GM12878 (cell line): ENCODE results near the gene ADGRL3. TPM values are rescaled to one million over a fixed set of nuclear protein-coding genes. Genes with fewer than 3 reads are reported as not detected.

ENCODE experiments used
- ATAC-seq: fragments of 200-7000 bp; cut with Tn5 transposase; 3 replicates; pipeline ENCODE4 v1.9.1; 2020; ENCODE audit warnings: mild to moderate bottlenecking, moderate library complexity
- BruUV-seq: library from RNA; stranded (reverse); fragments of 400-500 nt; replicated peaks from 2 replicates; lab custom pipeline; 2021; lab: Mats Ljungman, UMichigan
- CTCF ChIA-PET: fragments of 300-600 bp; sonication (Branson Sonifier 250); formaldehyde crosslinking; extraction: SDS; loops from one replicate; lab custom pipeline; 2021; ENCODE audit warnings: inconsistent platforms; lab: Yijun Ruan, JAX
- POLR2A ChIA-PET: fragments of 350-600 bp; formaldehyde crosslinking; extraction: SDS; loops from one replicate; lab custom pipeline; 2021; ENCODE audit warnings: inconsistent platforms; lab: Charles Lee
- RAD21 ChIA-PET: fragments of 300-600 bp; sonication (Branson Sonifier 250); formaldehyde crosslinking; loops from one replicate; lab custom pipeline; 2023; ENCODE audit warnings: antibody characterized with exemption; ENCODE audit not compliant: unreplicated experiment; lab: Charles Lee
- SMC1A ChIA-PET: fragments of 300-600 bp; sonication (Branson Sonifier 250); formaldehyde crosslinking; loops from one replicate; lab custom pipeline; 2023; ENCODE audit not compliant: unreplicated experiment, uncharacterized antibody; lab: Charles Lee
- DNase-seq: peaks from one replicate; pipeline ENCODE4 v3.0.0-alpha.2; 2011; ENCODE audit warnings: low read depth, low spot score
- FAIRE-seq: peaks from 3 replicates; lab custom pipeline; 2011; peaks lifted over from hg19 to GRCh38; lab: Jason Lieb, UNC
- H2AFZ ChIP-seq: 2 replicates; pipeline ENCODE4 v1.6.0; 2011; ENCODE audit warnings: low read depth, low read length, control low read depth; ENCODE audit not compliant: control insufficient read depth
- H3K27ac ChIP-seq: 2 replicates; pipeline ENCODE4 v1.5.1; 2011; ENCODE audit warnings: control low read depth; ENCODE audit not compliant: control insufficient read depth, insufficient read depth
- H3K27me3 ChIP-seq, 2 experiments: replicated peaks in 1 of 2; 2 replicates each; pipeline versions ENCODE4 v1.6.0 to v1.6.1; 2011; ENCODE audit warnings: low read length in 1 of 2; ENCODE audit not compliant: control insufficient read depth in 2 of 2, insufficient read depth in 2 of 2
- H3K36me3 ChIP-seq, 2 experiments: 2 replicates each; pipeline ENCODE4 v1.5.1; 2011; ENCODE audit warnings: low read length in 1 of 2; ENCODE audit not compliant: control insufficient read depth in 2 of 2, insufficient read depth in 2 of 2
- H3K4me1 ChIP-seq: 2 replicates; pipeline ENCODE4 v1.6.1; 2011; ENCODE audit warnings: mild to moderate bottlenecking, low read length, moderate library complexity, mixed read lengths; ENCODE audit not compliant: control insufficient read depth, insufficient read depth
- H3K4me2 ChIP-seq: 2 replicates; pipeline ENCODE4 v1.6.0; 2011; ENCODE audit warnings: control low read depth; ENCODE audit not compliant: control insufficient read depth, insufficient read depth
- H3K4me3 ChIP-seq: fragments of 200-600 bp; sonication (generic); 2 replicates; pipeline ENCODE4 v1.5.1; 2016
- H3K79me2 ChIP-seq: 2 replicates; pipeline ENCODE4 v1.6.0; 2011; ENCODE audit warnings: low read length; ENCODE audit not compliant: control insufficient read depth, insufficient read depth
- H3K9ac ChIP-seq: 2 replicates; pipeline ENCODE4 v1.8.0; 2011; ENCODE audit warnings: low read length, control low read depth, mixed read lengths; ENCODE audit not compliant: control insufficient read depth, insufficient read depth
- H3K9me3 ChIP-seq: replicated peaks from 3 replicates; pipeline ENCODE4 v1.5.1; 2011; ENCODE audit warnings: mild to moderate bottlenecking, low read length; ENCODE audit not compliant: control insufficient read depth, insufficient read depth
- H4K20me1 ChIP-seq: 2 replicates; pipeline ENCODE4 v1.6.0; 2011; ENCODE audit not compliant: control insufficient read depth, insufficient read depth
- CREM ChIP-seq: IDR thresholded peaks from 2 replicates; pipeline ENCODE4 v1.6.1; 2014; ENCODE audit warnings: antibody characterized with exemption, low read depth
- DPF2 ChIP-seq: fragments of 450-650 bp; IDR thresholded peaks from 2 replicates; pipeline ENCODE4 v1.6.1; 2017; ENCODE audit warnings: mild to moderate bottlenecking
- HCFC1 ChIP-seq: fragments of 150-350 bp; IDR thresholded peaks from 2 replicates; pipeline ENCODE4 v1.6.1; 2014; ENCODE audit warnings: low read length
- IKZF2 ChIP-seq, 2 experiments: fragments of 450-650 bp; IDR thresholded peaks; 2 replicates each; pipeline ENCODE4 v1.6.1; 2017; ENCODE audit warnings: mild to moderate bottlenecking in 2 of 2, moderate library complexity in 2 of 2
- KAT2A ChIP-seq: conservative IDR thresholded peaks from 2 replicates; pipeline ENCODE4 v1.6.1; 2011; ENCODE audit warnings: low read depth, low read length; ENCODE audit not compliant: control insufficient read depth
- KLF5 ChIP-seq: fragments of 450-650 bp; IDR thresholded peaks from 2 replicates; pipeline ENCODE4 v1.6.1; 2014; ENCODE audit warnings: mild to moderate bottlenecking; ENCODE audit not compliant: partially characterized antibody
- NBN ChIP-seq: fragments of 450-650 bp; IDR thresholded peaks from 2 replicates; pipeline ENCODE4 v1.6.1; 2016
- NFYB ChIP-seq: IDR thresholded peaks from 2 replicates; pipeline ENCODE4 v1.6.1; 2011; ENCODE audit warnings: low read depth, mild to moderate bottlenecking, low read length, improper control_type of control experiment, moderate library complexity; ENCODE audit not compliant: insufficient read depth
- NR2C2 ChIP-seq: IDR thresholded peaks from 2 replicates; pipeline ENCODE4 v1.6.1; 2011; ENCODE audit warnings: borderline replicate concordance, low read depth; ENCODE audit not compliant: control insufficient read depth, insufficient read length
- RAD21 ChIP-seq: IDR thresholded peaks from 2 replicates; pipeline ENCODE4 v1.6.1; 2011; ENCODE audit warnings: mild to moderate bottlenecking, low read depth, low read length, moderate library complexity; ENCODE audit not compliant: insufficient read depth
- RELA ChIP-seq: fragments of 450-650 bp; IDR thresholded peaks from 2 replicates; pipeline ENCODE4 v1.8.0; 2014; ENCODE audit warnings: borderline replicate concordance; ENCODE audit not compliant: partially characterized antibody
- SIX5 ChIP-seq: IDR thresholded peaks from 2 replicates; pipeline ENCODE4 v1.6.1; 2011; ENCODE audit warnings: mild to moderate bottlenecking, low read depth, low read length, moderate library complexity; ENCODE audit not compliant: severe bottlenecking
- SMC3 ChIP-seq: IDR thresholded peaks from 2 replicates; pipeline ENCODE4 v1.6.1; 2011; ENCODE audit warnings: low read length, improper control_type of control experiment, borderline replicate concordance
- SREBF2 ChIP-seq: IDR thresholded peaks from 2 replicates; pipeline ENCODE4 v1.6.1; 2012; ENCODE audit warnings: mild to moderate bottlenecking, low read length
- ZBED1 ChIP-seq: IDR thresholded peaks from 2 replicates; pipeline ENCODE4 v1.6.1; 2016; ENCODE audit warnings: borderline replicate concordance
- WGBS: methylation state at CpG from one replicate; pipeline ENCODE4 v1.1.6; 2016; ENCODE audit warnings: low lambda C conversion rate; ENCODE audit not compliant: insufficient replicate concordance, insufficient coverage; ENCODE audit errors: missing lambda C conversion rate; 5-methylcytosine and 5-hydroxymethylcytosine counted together
- in situ Hi-C: fragments of 300-500 bp; cut with MboI; formaldehyde crosslinking; loops from 9 replicates; pipeline ENCODE4 v1.14.3; 2018; ENCODE audit warnings: mixed read lengths
- intact Hi-C: fragments of 100-400 bp; cut with micrococcal nuclease; formaldehyde crosslinking; loops from one replicate; pipeline ENCODE4 v1.14.2; 2022; ENCODE audit not compliant: unreplicated experiment
- polyA plus RNA-seq, 11 experiments: library from polyadenylated mRNA; depleted of rRNA in 4 of 11; unstranded in 6 of 11; stranded (reverse) in 5 of 11; fragments of >200 nt; fragmentation: Nextera tagmentation in 4 of 11; fragmentation: Illumina TruSeq in 1 of 11; extraction: Ambion mirVana in 4 of 11; extraction: Trizol in 1 of 11; gene quantifications; 1 replicate in 1 of 11; 2 replicates in 10 of 11; pipeline versions ENCODE4 v1.2.1 to v1.2.3, GENCODE V29; 2011 to 2016; ENCODE audit warnings: inconsistent platforms in 2 of 11, missing spikeins in 2 of 11, low read depth in 1 of 11
- total RNA-seq, 4 experiments: library from RNA; depleted of rRNA in 3 of 4; stranded (reverse); fragments of >200 nt in 3 of 4; fragmentation: Illumina TruSeq in 1 of 4; extraction: Trizol in 1 of 4; gene quantifications; 2 replicates each; pipeline versions ENCODE4 v1.2.1 to v1.2.3, GENCODE V29; 2013 to 2021
- TF ChIP-seq, protein P1 (sequence below): fragments of 150-350 bp; IDR thresholded peaks from 2 replicates; pipeline ENCODE4 v1.6.1; 2016; ENCODE audit warnings: low read depth, low read length
- TF ChIP-seq, protein P2 (sequence below): fragments of 450-650 bp; IDR thresholded peaks from 2 replicates; pipeline ENCODE4 v1.6.1; 2017; ENCODE audit warnings: mild to moderate bottlenecking, moderate library complexity

ADGRL3 gene
- total and polyA plus RNA-seq, 10 of the 15 experiments (the other 5 are each of a cell fraction or from before 2014, with no cell fraction given): 1.1 TPM; not detected in 9

DNA sequence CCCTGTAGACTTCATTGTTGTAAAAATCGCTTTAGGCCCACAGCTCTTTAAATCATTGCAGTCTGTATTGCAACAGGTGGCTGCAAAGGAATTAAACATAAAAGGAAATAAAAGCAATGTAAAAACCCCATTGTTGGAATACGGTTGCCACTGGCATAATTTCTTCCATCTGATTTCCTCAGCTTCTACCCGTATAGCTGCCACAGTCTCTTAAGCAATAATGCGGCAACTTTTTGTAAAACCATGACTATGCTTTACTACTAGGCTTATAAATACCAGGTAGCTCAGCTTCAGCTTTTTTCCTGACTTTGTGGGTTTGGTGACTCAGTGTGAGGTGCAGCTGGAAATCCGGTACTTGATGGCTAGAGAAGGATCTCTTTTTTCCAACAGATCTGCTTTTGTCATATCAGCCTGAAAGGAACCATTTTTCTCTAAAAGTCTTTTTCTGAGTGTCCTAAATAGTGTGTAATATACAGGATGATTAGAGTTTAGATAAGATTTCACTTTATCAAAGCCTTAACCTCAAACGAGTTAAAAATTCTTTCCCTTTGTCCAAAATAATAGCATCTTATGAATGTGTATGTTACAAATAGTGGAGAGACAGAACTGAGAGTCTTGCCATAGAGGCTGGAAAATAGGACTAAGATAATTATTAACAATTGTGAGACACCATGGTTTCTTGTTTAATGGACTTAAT is 268.0 kb downstream of the ADGRL3 start:
- SMC1A ChIA-PET: no interaction called here
- H2AFZ ChIP-seq: no peak overlapping the region
- ATAC-seq: no peak
- TF ChIP-seq NR2C2 (no peak), ZBED1 (no peak), IKZF2 (IDR thresholded peaks at IDR 0.05) (no peak), NFYB (no peak), SMC3 (no peak), RELA (no peak), DPF2 (no peak), SIX5 (no peak), SREBF2 (no peak), NBN (no peak), KLF5 (no peak), CREM (no peak), KAT2A (no peak), RAD21 (no peak), HCFC1 (no peak)
- TF ChIP-seq, protein P1, sequence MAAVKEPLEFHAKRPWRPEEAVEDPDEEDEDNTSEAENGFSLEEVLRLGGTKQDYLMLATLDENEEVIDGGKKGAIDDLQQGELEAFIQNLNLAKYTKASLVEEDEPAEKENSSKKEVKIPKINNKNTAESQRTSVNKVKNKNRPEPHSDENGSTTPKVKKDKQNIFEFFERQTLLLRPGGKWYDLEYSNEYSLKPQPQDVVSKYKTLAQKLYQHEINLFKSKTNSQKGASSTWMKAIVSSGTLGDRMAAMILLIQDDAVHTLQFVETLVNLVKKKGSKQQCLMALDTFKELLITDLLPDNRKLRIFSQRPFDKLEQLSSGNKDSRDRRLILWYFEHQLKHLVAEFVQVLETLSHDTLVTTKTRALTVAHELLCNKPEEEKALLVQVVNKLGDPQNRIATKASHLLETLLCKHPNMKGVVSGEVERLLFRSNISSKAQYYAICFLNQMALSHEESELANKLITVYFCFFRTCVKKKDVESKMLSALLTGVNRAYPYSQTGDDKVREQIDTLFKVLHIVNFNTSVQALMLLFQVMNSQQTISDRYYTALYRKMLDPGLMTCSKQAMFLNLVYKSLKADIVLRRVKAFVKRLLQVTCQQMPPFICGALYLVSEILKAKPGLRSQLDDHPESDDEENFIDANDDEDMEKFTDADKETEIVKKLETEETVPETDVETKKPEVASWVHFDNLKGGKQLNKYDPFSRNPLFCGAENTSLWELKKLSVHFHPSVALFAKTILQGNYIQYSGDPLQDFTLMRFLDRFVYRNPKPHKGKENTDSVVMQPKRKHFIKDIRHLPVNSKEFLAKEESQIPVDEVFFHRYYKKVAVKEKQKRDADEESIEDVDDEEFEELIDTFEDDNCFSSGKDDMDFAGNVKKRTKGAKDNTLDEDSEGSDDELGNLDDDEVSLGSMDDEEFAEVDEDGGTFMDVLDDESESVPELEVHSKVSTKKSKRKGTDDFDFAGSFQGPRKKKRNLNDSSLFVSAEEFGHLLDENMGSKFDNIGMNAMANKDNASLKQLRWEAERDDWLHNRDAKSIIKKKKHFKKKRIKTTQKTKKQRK: no peak
- TF ChIP-seq, protein P2, sequence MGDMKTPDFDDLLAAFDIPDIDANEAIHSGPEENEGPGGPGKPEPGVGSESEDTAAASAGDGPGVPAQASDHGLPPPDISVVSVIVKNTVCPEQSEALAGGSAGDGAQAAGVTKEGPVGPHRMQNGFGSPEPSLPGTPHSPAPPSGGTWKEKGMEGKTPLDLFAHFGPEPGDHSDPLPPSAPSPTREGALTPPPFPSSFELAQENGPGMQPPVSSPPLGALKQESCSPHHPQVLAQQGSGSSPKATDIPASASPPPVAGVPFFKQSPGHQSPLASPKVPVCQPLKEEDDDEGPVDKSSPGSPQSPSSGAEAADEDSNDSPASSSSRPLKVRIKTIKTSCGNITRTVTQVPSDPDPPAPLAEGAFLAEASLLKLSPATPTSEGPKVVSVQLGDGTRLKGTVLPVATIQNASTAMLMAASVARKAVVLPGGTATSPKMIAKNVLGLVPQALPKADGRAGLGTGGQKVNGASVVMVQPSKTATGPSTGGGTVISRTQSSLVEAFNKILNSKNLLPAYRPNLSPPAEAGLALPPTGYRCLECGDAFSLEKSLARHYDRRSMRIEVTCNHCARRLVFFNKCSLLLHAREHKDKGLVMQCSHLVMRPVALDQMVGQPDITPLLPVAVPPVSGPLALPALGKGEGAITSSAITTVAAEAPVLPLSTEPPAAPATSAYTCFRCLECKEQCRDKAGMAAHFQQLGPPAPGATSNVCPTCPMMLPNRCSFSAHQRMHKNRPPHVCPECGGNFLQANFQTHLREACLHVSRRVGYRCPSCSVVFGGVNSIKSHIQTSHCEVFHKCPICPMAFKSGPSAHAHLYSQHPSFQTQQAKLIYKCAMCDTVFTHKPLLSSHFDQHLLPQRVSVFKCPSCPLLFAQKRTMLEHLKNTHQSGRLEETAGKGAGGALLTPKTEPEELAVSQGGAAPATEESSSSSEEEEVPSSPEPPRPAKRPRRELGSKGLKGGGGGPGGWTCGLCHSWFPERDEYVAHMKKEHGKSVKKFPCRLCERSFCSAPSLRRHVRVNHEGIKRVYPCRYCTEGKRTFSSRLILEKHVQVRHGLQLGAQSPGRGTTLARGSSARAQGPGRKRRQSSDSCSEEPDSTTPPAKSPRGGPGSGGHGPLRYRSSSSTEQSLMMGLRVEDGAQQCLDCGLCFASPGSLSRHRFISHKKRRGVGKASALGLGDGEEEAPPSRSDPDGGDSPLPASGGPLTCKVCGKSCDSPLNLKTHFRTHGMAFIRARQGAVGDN: no peak

More for the DNA sequence above, 268.0 kb downstream of the ADGRL3 start:
- Histone ChIP-seq H3K4me1 (no peaks in the 10 kb centered on the region), H3K9me3 (no peaks in the 10 kb centered on the region), H3K36me3 (no peaks in the 10 kb centered on the region), H3K27ac (no peak overlapping the region), H3K27me3 (no peaks in the 10 kb centered on the region), H3K79me2 (no peaks in the 10 kb centered on the region), H3K4me3 (no peak overlapping the region), H4K20me1 (no peaks in the 10 kb centered on the region), H3K9ac (no peak overlapping the region), H3K4me2 (no peak overlapping the region)
- intact Hi-C loops: no loop called here
- RAD21 ChIA-PET: no interaction called here
- 36% methylated on average over 6 of the region's 6 CpGs for WGBS
- FAIRE-seq (no peak), DNase-seq (no peak)
- no TSS peak for BruUV-seq
- CTCF ChIA-PET: no interaction called here
- POLR2A ChIA-PET: no interaction called here
- in situ Hi-C loops: no loop called here
